Gastroesophageal sphincter (tissue), 3 donors: ENCODE results near the gene HSPA12A.

Experiments
- POLR2A ChIP-seq, 2 donors: fragments of 450-650 bp; IDR thresholded peaks; one replicate each; pipeline ENCODE4 v1.6.1; 2017; ENCODE audit warnings: antibody characterized with exemption in 2 of 2, mild to moderate bottlenecking in 2 of 2, moderate library complexity in 1 of 2
- TF ChIP-seq, protein P1 (sequence below), 4 experiments: fragments of 200-600 bp in 2 of 4; fragments of 450-650 bp in 2 of 4; sonication (generic) in 1 of 4; IDR thresholded peaks; one replicate each; pipeline ENCODE4 v1.5.1; 2017 to 2019; ENCODE audit warnings: antibody characterized with exemption in 4 of 4, mild to moderate bottlenecking in 2 of 4, moderate library complexity in 2 of 4

DNA sequence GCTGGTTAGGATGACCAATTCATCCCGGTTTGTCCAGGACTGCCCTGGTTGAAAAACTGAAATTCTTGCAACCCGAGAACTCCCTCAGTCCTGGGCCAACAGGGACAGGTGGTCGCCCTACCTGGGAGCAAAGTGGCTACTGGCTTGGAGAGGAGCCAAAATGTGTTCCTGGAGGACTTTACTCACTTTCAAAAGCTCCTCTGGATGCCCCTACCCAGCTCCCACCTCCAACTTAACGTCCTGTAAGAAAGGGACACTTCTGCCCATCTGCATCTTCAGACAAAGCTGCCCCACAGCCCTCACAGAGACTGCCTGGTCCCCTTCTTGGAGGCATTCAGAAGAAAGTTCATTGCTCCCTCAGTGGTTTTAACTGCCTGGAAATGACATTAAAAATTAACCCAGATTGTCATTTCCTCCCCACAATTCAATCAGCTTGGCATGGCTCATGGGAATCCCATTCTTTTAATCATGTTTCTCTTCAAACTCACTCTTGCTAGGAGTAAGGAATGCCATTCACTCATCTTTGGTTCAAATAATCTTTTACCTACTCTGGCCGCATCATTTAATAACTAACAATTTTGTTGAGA is 24.0 kb upstream of the HSPA12A start:
- TF ChIP-seq POLR2A (IDR thresholded peaks at IDR 0.05) = no peak
- TF ChIP-seq, protein P1, sequence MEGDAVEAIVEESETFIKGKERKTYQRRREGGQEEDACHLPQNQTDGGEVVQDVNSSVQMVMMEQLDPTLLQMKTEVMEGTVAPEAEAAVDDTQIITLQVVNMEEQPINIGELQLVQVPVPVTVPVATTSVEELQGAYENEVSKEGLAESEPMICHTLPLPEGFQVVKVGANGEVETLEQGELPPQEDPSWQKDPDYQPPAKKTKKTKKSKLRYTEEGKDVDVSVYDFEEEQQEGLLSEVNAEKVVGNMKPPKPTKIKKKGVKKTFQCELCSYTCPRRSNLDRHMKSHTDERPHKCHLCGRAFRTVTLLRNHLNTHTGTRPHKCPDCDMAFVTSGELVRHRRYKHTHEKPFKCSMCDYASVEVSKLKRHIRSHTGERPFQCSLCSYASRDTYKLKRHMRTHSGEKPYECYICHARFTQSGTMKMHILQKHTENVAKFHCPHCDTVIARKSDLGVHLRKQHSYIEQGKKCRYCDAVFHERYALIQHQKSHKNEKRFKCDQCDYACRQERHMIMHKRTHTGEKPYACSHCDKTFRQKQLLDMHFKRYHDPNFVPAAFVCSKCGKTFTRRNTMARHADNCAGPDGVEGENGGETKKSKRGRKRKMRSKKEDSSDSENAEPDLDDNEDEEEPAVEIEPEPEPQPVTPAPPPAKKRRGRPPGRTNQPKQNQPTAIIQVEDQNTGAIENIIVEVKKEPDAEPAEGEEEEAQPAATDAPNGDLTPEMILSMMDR (IDR thresholded peaks at IDR 0.05) = no peak
